ENCODE data around the gene ARHGDIG. TPM values are rescaled to one million over a fixed set of nuclear protein-coding genes. Genes with fewer than 3 reads are reported as not detected.
"Not testable (repeated sequence)": the region's sequence is repeated elsewhere in the genome, so short reads cannot be mapped to it uniquely, and the experiment has no call there.

ARHGDIG gene
- not detected for total RNA-seq

GRCh38 chr16:280552-280951 lies at the start of gene ARHGDIG:
TSS of gene ARHGDIG (plus strand) at chr16:280591. CDS start at chr16:280681, 90 bp downstream.
- ChIA-PET CTCF (no interaction called here), POLR2A (no interaction called here)

GRCh38 chr16:230949-231348 lies 49.4 kb upstream of the ARHGDIG start:
- CTCF ChIA-PET, result no interaction called here

GRCh38 chr16:234468-235305 lies 45.7 kb upstream of the ARHGDIG start, which contains the start of gene FAM234A:
TSS of gene FAM234A (plus strand) at chr16:234821. CDS start at chr16:254414, 19,593 bp downstream.
- CTCF ChIA-PET, result interaction anchor here (0.8 to 1.9 kb wide), 10 partner anchors 18 to 138 kb away, joined by 3 to 9 read pairs (median 3); no protein-coding TSS in a partner anchor
- POLR2A ChIA-PET, result interaction anchor here (0.6 to 2.4 kb wide), 7 partner anchors 18 to 456 kb away, joined by 3 to 18 read pairs (median 5); partner anchors contain the start of gene AXIN1

More at GRCh38 chr16:230949-231348, 49.4 kb upstream of the ARHGDIG start:
- POLR2A ChIA-PET, result no interaction called here

GRCh38 chr16:239948-240277 lies 40.5 kb upstream of the ARHGDIG start:
- CTCF ChIA-PET, result no interaction called here
- POLR2A ChIA-PET, result interaction anchor here (0.6 kb wide), 1 partner anchor 40 kb away, joined by 4 read pairs; no protein-coding TSS in a partner anchor

- POLR2A ChIA-PET, result interaction anchor here (0.6 kb wide), 1 partner anchor 39 kb away, joined by 4 read pairs; no protein-coding TSS in a partner anchor
- CTCF ChIA-PET, result no interaction called here
These were observed 39.8 kb upstream of the ARHGDIG start for GRCh38 chr16:240559-240958.

- CTCF ChIA-PET, result interaction anchor here (0.7 kb wide), 1 partner anchor 159 kb away, joined by 3 read pairs; no protein-coding TSS in a partner anchor
- POLR2A ChIA-PET, result no interaction called here
These were observed 38.1 kb upstream of the ARHGDIG start for GRCh38 chr16:242281-242680.

GRCh38 chr16:243348-243747 lies 37.0 kb upstream of the ARHGDIG start:
- POLR2A ChIA-PET, result no interaction called here
- CTCF ChIA-PET, result no interaction called here

GRCh38 chr16:245105-245504 lies 35.3 kb upstream of the ARHGDIG start:
- POLR2A ChIA-PET, result no interaction called here
- CTCF ChIA-PET, result no interaction called here

- CTCF ChIA-PET, result no interaction called here
- POLR2A ChIA-PET, result no interaction called here
These were observed 33.4 kb upstream of the ARHGDIG start for GRCh38 chr16:247027-247426.

- ChIA-PET POLR2A (no interaction called here), CTCF (interaction anchor here (0.9 kb wide), 1 partner anchor 112 kb away, joined by 3 read pairs; no protein-coding TSS in a partner anchor)
These were observed 31.0 kb upstream of the ARHGDIG start for GRCh38 chr16:249431-249830.

GRCh38 chr16:252366-253337 lies 27.7 kb upstream of the ARHGDIG start:
- ChIA-PET POLR2A (interaction anchor here (1.5 kb wide), 1 partner anchor 17 kb away, joined by 10 read pairs; the partner anchor contains the start of gene FAM234A), CTCF (interaction anchor here (1.0 to 1.2 kb wide), 3 partner anchors 18 to 93 kb away, joined by 3 to 4 read pairs (median 4); partner anchors contain the start of gene FAM234A)

- ChIA-PET POLR2A (interaction anchor here (0.7 kb wide), 1 partner anchor 19 kb away, joined by 3 read pairs; the partner anchor contains the start of gene FAM234A), CTCF (interaction anchor here (0.7 to 1.4 kb wide), 3 partner anchors 19 to 91 kb away, joined by 3 to 4 read pairs (median 4); partner anchors contain the start of gene FAM234A)
These were observed 26.6 kb upstream of the ARHGDIG start for GRCh38 chr16:253833-254232.

GRCh38 chr16:254461-254860 lies 25.9 kb upstream of the ARHGDIG start:
- CTCF ChIA-PET, result interaction anchor here (0.7 to 1.4 kb wide), 2 partner anchors 19 to 27 kb away, joined by 3 to 4 read pairs; partner anchors contain the start of gene FAM234A
- POLR2A ChIA-PET, result interaction anchor here (0.7 kb wide), 1 partner anchor 19 kb away, joined by 3 read pairs; the partner anchor contains the start of gene FAM234A

GRCh38 chr16:255183-255582 lies 25.2 kb upstream of the ARHGDIG start:
- ChIA-PET CTCF (no interaction called here), POLR2A (no interaction called here)

- POLR2A ChIA-PET, CTCF ChIA-PET: not testable (repeated sequence)
These were observed 22.3 kb upstream of the ARHGDIG start for GRCh38 chr16:258091-258490.

GRCh38 chr16:259226-259625 lies 21.2 kb upstream of the ARHGDIG start:
- POLR2A ChIA-PET, result no interaction called here
- CTCF ChIA-PET, result no interaction called here

GRCh38 chr16:259814-260253 lies 20.6 kb upstream of the ARHGDIG start:
- POLR2A ChIA-PET, result no interaction called here

GRCh38 chr16:260326-260725 lies 20.1 kb upstream of the ARHGDIG start:
- ChIA-PET CTCF (no interaction called here), POLR2A (no interaction called here)

More at GRCh38 chr16:259814-260253, 20.6 kb upstream of the ARHGDIG start:
- CTCF ChIA-PET, result no interaction called here

GRCh38 chr16:261031-261691 lies 19.2 kb upstream of the ARHGDIG start:
- ChIA-PET POLR2A (no interaction called here), CTCF (no interaction called here)
